A549 (cell line): Measurements from ENCODE around the gene SLC37A1. TPM values are rescaled to one million over a fixed set of nuclear protein-coding genes. Genes with fewer than 3 reads are reported as not detected.

Experiments used
- ATAC-seq, 2 experiments: fragments of 200-7000 bp in 1 of 2; fragments of >200 bp in 1 of 2; cut with Nextera tagmentation in 1 of 2; cut with Tn5 transposase in 1 of 2; 3 replicates each; pipeline versions ENCODE4 v1.8.0 to v1.9.1; 2018 to 2020; ENCODE audit warnings: mild to moderate bottlenecking in 1 of 2, moderate library complexity in 1 of 2
- CTCF ChIA-PET: fragments of 300-600 bp; sonication (Branson Sonifier 250); formaldehyde crosslinking; extraction: SDS; loops from one replicate; lab custom pipeline; 2021; ENCODE audit warnings: antibody characterized with exemption, inconsistent platforms; lab: Yijun Ruan, JAX
- POLR2A ChIA-PET: fragments of 350-600 bp; formaldehyde crosslinking; extraction: SDS; loops from one replicate; lab custom pipeline; 2021; ENCODE audit warnings: antibody characterized with exemption, inconsistent platforms; lab: Yijun Ruan, JAX
- DNase-seq, 2 experiments: peaks; one replicate each; pipeline versions ENCODE4 v3.0.0 to v3.0.0-alpha.2; 2011 to 2016; ENCODE audit warnings: low read depth in 1 of 2, low spot score in 1 of 2
- FAIRE-seq: peaks from 2 replicates; lab custom pipeline; 2011; peaks lifted over from hg19 to GRCh38; lab: Jason Lieb, UNC
- H3K27ac ChIP-seq, 2 experiments: fragments of >200 bp; sonication (Bioruptor Twin); formaldehyde crosslinking; 3 replicates each; pipeline ENCODE4 v1.5.1; 2016 to 2017
- H3K4me1 ChIP-seq: fragments of >200 bp; sonication (Bioruptor Twin); formaldehyde crosslinking; 3 replicates; pipeline ENCODE4 v1.6.1; 2016
- H3K4me2 ChIP-seq: fragments of >200 bp; sonication (Bioruptor Twin); formaldehyde crosslinking; 3 replicates; pipeline ENCODE4 v1.6.1; 2016
- H3K4me3 ChIP-seq: fragments of >200 bp; sonication (Bioruptor Twin); formaldehyde crosslinking; 3 replicates; pipeline ENCODE4 v1.5.1; 2016
- H3K9me3 ChIP-seq: fragments of >200 bp; sonication (Bioruptor Twin); formaldehyde crosslinking; 3 replicates; pipeline ENCODE4 v1.6.1; 2016
- BHLHE40 ChIP-seq: IDR thresholded peaks from 2 replicates; pipeline ENCODE4 v1.6.1; 2012; ENCODE audit warnings: low read depth, low read length, inconsistent platforms
- CBX2 ChIP-seq: fragments of 200-600 bp; sonication (generic); IDR thresholded peaks from 2 replicates; pipeline ENCODE4 v1.6.1; 2016; ENCODE audit warnings: low read depth, mild to moderate bottlenecking, borderline replicate concordance
- CBX8 ChIP-seq: fragments of 200-600 bp; sonication (generic); IDR thresholded peaks from 2 replicates; pipeline ENCODE4 v1.6.1; 2016
- CHD2 ChIP-seq: fragments of 150-350 bp; IDR thresholded peaks from 2 replicates; pipeline ENCODE4 v1.6.1; 2014; ENCODE audit warnings: low read length; ENCODE audit not compliant: partially characterized antibody
- EP300 ChIP-seq, 2 experiments: fragments of >200 bp; sonication (Bioruptor Twin); formaldehyde crosslinking; IDR thresholded peaks; 2 replicates in 1 of 2; 3 replicates in 1 of 2; pipeline ENCODE4 v1.6.1; 2016 to 2017
- ESRRA ChIP-seq: fragments of 150-350 bp; IDR thresholded peaks from 2 replicates; pipeline ENCODE4 v1.6.1; 2014; ENCODE audit warnings: mild to moderate bottlenecking, low read length, borderline replicate concordance
- FOSL2 ChIP-seq, 2 experiments: fragments of 450-650 bp in 1 of 2; fragments of >200 bp in 1 of 2; sonication (Bioruptor Twin) in 1 of 2; formaldehyde crosslinking; IDR thresholded peaks; 2 replicates each; pipeline versions ENCODE4 v1.5.0 to v1.6.1; 2016 to 2020; ENCODE audit warnings: mild to moderate bottlenecking in 1 of 2, moderate library complexity in 1 of 2
- FOXS1 ChIP-seq: fragments of 250-450 bp; sonication (Bioruptor Pico); IDR thresholded peaks from 2 replicates; pipeline ENCODE4 v1.5.0; 2020; ENCODE audit warnings: mild to moderate bottlenecking, moderate library complexity
- GATA3 ChIP-seq: IDR thresholded peaks from 2 replicates; pipeline ENCODE4 v1.6.1; 2012; ENCODE audit warnings: borderline replicate concordance
- HES2 ChIP-seq: fragments of >200 bp; sonication (Bioruptor Twin); formaldehyde crosslinking; IDR thresholded peaks from 2 replicates; pipeline ENCODE4 v1.6.1; 2016
- HEYL ChIP-seq: fragments of 250-450 bp; sonication (Bioruptor Pico); IDR thresholded peaks from 2 replicates; pipeline ENCODE4 v1.8.0; 2021; ENCODE audit warnings: mild to moderate bottlenecking, moderate library complexity
- HOXA7 ChIP-seq: fragments of 250-450 bp; sonication (Bioruptor Pico); IDR thresholded peaks from 2 replicates; pipeline ENCODE4 v1.5.0; 2020; ENCODE audit warnings: mild to moderate bottlenecking, moderate library complexity
- HOXB13 ChIP-seq: fragments of 250-450 bp; sonication (Bioruptor Pico); IDR thresholded peaks from 2 replicates; pipeline ENCODE4 v1.5.0; 2020; ENCODE audit warnings: low read depth, mild to moderate bottlenecking, moderate library complexity
- JUN ChIP-seq, 2 experiments: fragments of >200 bp; sonication (Bioruptor Twin); formaldehyde crosslinking; IDR thresholded peaks; 2 replicates in 1 of 2; 3 replicates in 1 of 2; pipeline ENCODE4 v1.6.1; 2016 to 2017
- KDM1A ChIP-seq: fragments of 200-600 bp; sonication (generic); IDR thresholded peaks from 2 replicates; pipeline ENCODE4 v1.6.1; 2016; ENCODE audit warnings: low read depth, mild to moderate bottlenecking
- MAX ChIP-seq: IDR thresholded peaks from 2 replicates; pipeline ENCODE4 v1.6.1; 2012
- MAZ ChIP-seq: fragments of 150-350 bp; IDR thresholded peaks from 2 replicates; pipeline ENCODE4 v1.6.1; 2014; ENCODE audit warnings: antibody characterized with exemption, low read depth, low read length, borderline replicate concordance
- NPAS2 ChIP-seq: fragments of 250-450 bp; sonication (Bioruptor Pico); IDR thresholded peaks from 2 replicates; pipeline ENCODE4 v1.8.0; 2022; ENCODE audit warnings: mild to moderate bottlenecking, moderate library complexity, borderline replicate concordance
- NR3C1 ChIP-seq: fragments of >200 bp; sonication (Bioruptor Twin); formaldehyde crosslinking; IDR thresholded peaks from 3 replicates; pipeline ENCODE4 v1.6.1; 2017
- PBX3 ChIP-seq: IDR thresholded peaks from 2 replicates; pipeline ENCODE4 v1.6.1; 2012
- SMC3 ChIP-seq: fragments of >200 bp; sonication (Bioruptor Twin); formaldehyde crosslinking; IDR thresholded peaks from 3 replicates; pipeline ENCODE4 v1.6.1; 2018; ENCODE audit warnings: inconsistent platforms
- USF2 ChIP-seq: fragments of 450-650 bp; IDR thresholded peaks from 2 replicates; pipeline ENCODE4 v1.6.1; 2014; ENCODE audit warnings: antibody characterized with exemption
- ZC3H11A ChIP-seq: fragments of 450-650 bp; IDR thresholded peaks from 2 replicates; pipeline ENCODE4 v1.6.1; 2014; ENCODE audit warnings: antibody characterized with exemption, mild to moderate bottlenecking
- ZNF302 ChIP-seq: fragments of 250-450 bp; sonication (Bioruptor Pico); IDR thresholded peaks from 2 replicates; pipeline ENCODE4 v1.9.0; 2021; ENCODE audit warnings: inconsistent platforms, mild to moderate bottlenecking, moderate library complexity
- ZSCAN20 ChIP-seq: fragments of 250-450 bp; sonication (Bioruptor Pico); IDR thresholded peaks from 2 replicates; pipeline ENCODE4 v1.8.0; 2022; ENCODE audit warnings: mild to moderate bottlenecking, moderate library complexity
- WGBS: methylation state at CpG from one replicate; pipeline ENCODE4 v1.1.6; 2017; ENCODE audit errors: missing lambda C conversion rate; 5-methylcytosine and 5-hydroxymethylcytosine counted together
- polyA plus RNA-seq, 4 experiments: library from polyadenylated mRNA; depleted of rRNA in 3 of 4; stranded (reverse); fragments of >200 nt; fragmentation: RNase III in 1 of 4; extraction: RNeasy Plus Mini Kit Qiagen cat#74134 plus additional on column Dnase treatment in 1 of 4; gene quantifications; 2 replicates in 3 of 4; 3 replicates in 1 of 4; pipeline ENCODE4 v1.2.3, GENCODE V29; 2011 to 2017

The SLC37A1 gene
- polyA plus RNA-seq, 2 of the 4 experiments (the other 2 are of a cell fraction) = 1.9 to 2.1 TPM

GRCh38 chr21:42572906-42573495 is 59.3 kb downstream of the SLC37A1 start (continued):
- TF ChIP-seq HOXB13 (CRISPR knock-in tag) = no peak
- no peak for TF ChIP-seq KDM1A
- TF ChIP-seq FOSL2 (IDR thresholded peaks at IDR 0.05) = no peak
- no peak for TF ChIP-seq FOSL2 (CRISPR knock-in tag; IDR thresholded peaks at IDR 0.05)
- no peak for TF ChIP-seq MAX

- POLR2A ChIA-PET = no interaction called here
- FAIRE-seq = no peak
- Histone ChIP-seq H3K4me2 (no peak overlapping the region), H3K4me3 (no peak overlapping the region)
- TF ChIP-seq FOXS1 (no peak), EP300 (IDR thresholded peaks at IDR 0.05) (no peak), MAZ (no peak), NR3C1 (no peak)
- TF ChIP-seq, all 56 proteins: peak for 0
- WGBS = 89% methylated on average over 7 of the region's 7 CpGs
- Histone ChIP-seq H3K4me1 (no peaks in the 10 kb centered on the region), H3K9me3 (peaks cover 3% of the 10 kb centered on the region; the same call in 1 of the 3 replicates), H3K27ac (no peak overlapping the region)
- CTCF ChIA-PET = interaction anchor here (1.2 kb wide), 1 partner anchor 19 kb away, joined by 3 read pairs; no protein-coding TSS in a partner anchor
- ATAC-seq (no peak), DNase-seq (no peak)
These were observed 60.8 kb downstream of the SLC37A1 start for GRCh38 chr21:42574234-42575027.

GRCh38 chr21:42575111-42575510 is 61.5 kb downstream of the SLC37A1 start:
- DNase-seq (no peak), ATAC-seq (no peak), FAIRE-seq (no peak)
- Histone ChIP-seq H3K4me2 (no peak overlapping the region), H3K9me3 (peaks cover 3% of the 10 kb centered on the region; the same call in 1 of the 3 replicates), H3K27ac (no peak overlapping the region), H3K4me1 (no peaks in the 10 kb centered on the region), H3K4me3 (no peak overlapping the region)
- 89% methylated on average over 8 of the region's 8 CpGs for WGBS
- ChIA-PET CTCF (interaction anchor here (1.2 to 1.5 kb wide), 2 partner anchors 18 to 65 kb away, joined by 3 read pairs; no protein-coding TSS in a partner anchor), POLR2A (no interaction called here)
- TF ChIP-seq NPAS2 (CRISPR knock-in tag) (no peak), CHD2 (no peak), GATA3 (no peak), PBX3 (no peak), HOXB13 (CRISPR knock-in tag) (no peak), HES2 (no peak), MAZ (no peak), USF2 (no peak), JUN (IDR thresholded peaks at IDR 0.05) (no peak), ZSCAN20 (CRISPR knock-in tag) (no peak), FOXS1 (no peak)

- Histone ChIP-seq H3K4me1 (no peaks in the 10 kb centered on the region), H3K4me3 (no peak overlapping the region), H3K27ac (no peak overlapping the region), H3K9me3 (peaks cover 3% of the 10 kb centered on the region; the same call in 1 of the 3 replicates), H3K4me2 (no peak overlapping the region)
- DNase-seq = no peak
- no peak for FAIRE-seq
- CTCF ChIA-PET = no interaction called here
- POLR2A ChIA-PET = no interaction called here
- 90% methylated on average over 1 of the region's 1 CpG for WGBS
- ATAC-seq = no peak
- no peak for TF ChIP-seq NR3C1
- TF ChIP-seq ESRRA = no peak
- TF ChIP-seq HOXA7 (CRISPR knock-in tag) = no peak
- no peak for TF ChIP-seq ZC3H11A
- no peak for TF ChIP-seq MAX
- no peak for TF ChIP-seq SMC3
- no peak for TF ChIP-seq CBX8
- no peak for TF ChIP-seq CBX2
- no peak for TF ChIP-seq PBX3
- TF ChIP-seq BHLHE40 = no peak
- no peak for TF ChIP-seq HEYL (CRISPR knock-in tag)
- no peak for TF ChIP-seq ZNF302 (CRISPR knock-in tag)
These were observed 63.0 kb downstream of the SLC37A1 start for GRCh38 chr21:42576639-42577038.
